Tibial nerve (tissue), 4 donors: Measurements from ENCODE around the gene PCK2.

Source experiments
- EP300 ChIP-seq, 2 donors: sonication (generic); formaldehyde crosslinking; IDR thresholded peaks; one replicate each; pipeline ENCODE4 v1.6.1; 2017; ENCODE audit warnings: antibody characterized with exemption in 2 of 2, mild to moderate bottlenecking in 1 of 2
- POLR2A ChIP-seq, 2 donors: fragments of 450-650 bp; IDR thresholded peaks; one replicate each; pipeline ENCODE4 v1.6.1; 2017; ENCODE audit warnings: antibody characterized with exemption in 2 of 2, mild to moderate bottlenecking in 2 of 2, moderate library complexity in 2 of 2
- TF ChIP-seq, protein P1 (sequence below), 5 experiments: fragments of 200-600 bp in 3 of 5; fragments of 450-650 bp in 2 of 5; sonication (generic) in 3 of 5; IDR thresholded peaks; one replicate each; pipeline ENCODE4 v1.5.1; 2016 to 2019; ENCODE audit warnings: antibody characterized with exemption in 5 of 5, mild to moderate bottlenecking in 3 of 5, moderate library complexity in 2 of 5

DNA sequence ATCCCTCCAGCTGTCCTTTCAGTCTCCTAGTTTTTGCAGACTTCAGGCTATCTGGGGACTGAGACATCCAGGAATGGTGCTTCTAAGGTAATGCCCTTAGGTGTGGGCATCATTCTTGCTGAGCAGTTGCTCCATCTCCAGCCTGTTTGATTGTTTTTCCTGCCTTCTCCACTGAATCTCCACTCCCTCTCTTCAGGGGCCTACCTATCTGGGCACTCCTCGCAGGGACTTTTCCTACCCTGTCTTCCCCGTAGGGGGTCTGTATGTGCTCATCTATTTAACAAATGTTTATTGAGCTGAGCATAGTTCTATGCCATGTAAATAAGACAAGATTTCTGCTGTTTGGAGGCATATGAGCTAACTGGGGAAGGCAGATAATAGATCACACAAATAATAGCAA is 38.9 kb downstream of the PCK2 start:
- TF ChIP-seq EP300 (IDR thresholded peaks at IDR 0.05) (no peak), POLR2A (IDR thresholded peaks at IDR 0.05) (no peak)
- TF ChIP-seq, protein P1, sequence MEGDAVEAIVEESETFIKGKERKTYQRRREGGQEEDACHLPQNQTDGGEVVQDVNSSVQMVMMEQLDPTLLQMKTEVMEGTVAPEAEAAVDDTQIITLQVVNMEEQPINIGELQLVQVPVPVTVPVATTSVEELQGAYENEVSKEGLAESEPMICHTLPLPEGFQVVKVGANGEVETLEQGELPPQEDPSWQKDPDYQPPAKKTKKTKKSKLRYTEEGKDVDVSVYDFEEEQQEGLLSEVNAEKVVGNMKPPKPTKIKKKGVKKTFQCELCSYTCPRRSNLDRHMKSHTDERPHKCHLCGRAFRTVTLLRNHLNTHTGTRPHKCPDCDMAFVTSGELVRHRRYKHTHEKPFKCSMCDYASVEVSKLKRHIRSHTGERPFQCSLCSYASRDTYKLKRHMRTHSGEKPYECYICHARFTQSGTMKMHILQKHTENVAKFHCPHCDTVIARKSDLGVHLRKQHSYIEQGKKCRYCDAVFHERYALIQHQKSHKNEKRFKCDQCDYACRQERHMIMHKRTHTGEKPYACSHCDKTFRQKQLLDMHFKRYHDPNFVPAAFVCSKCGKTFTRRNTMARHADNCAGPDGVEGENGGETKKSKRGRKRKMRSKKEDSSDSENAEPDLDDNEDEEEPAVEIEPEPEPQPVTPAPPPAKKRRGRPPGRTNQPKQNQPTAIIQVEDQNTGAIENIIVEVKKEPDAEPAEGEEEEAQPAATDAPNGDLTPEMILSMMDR (IDR thresholded peaks at IDR 0.05): no peak
